Stimulated activated CD4-positive, alpha-beta T cell treated with anti-CD3 and anti-CD28 coated beads, Interleukin-1b, Interleukin-23, amount 100 ng/mL, for 4 hours (primary cell): Measurements from ENCODE around the gene B4GALT7.
A peak's percentile ranks its signal among the peaks of the same experiment; 100 is the strongest.
"Not testable (repeated sequence)": the region's sequence is repeated elsewhere in the genome, so short reads cannot be mapped to it uniquely, and the experiment has no call there.

Experiments
- DNase-seq, 2 donors: peaks; one replicate each; pipeline ENCODE4 v3.0.0-alpha.2; 2020; ENCODE audit warnings: low read depth in 2 of 2

The B4GALT7 gene, protein sequence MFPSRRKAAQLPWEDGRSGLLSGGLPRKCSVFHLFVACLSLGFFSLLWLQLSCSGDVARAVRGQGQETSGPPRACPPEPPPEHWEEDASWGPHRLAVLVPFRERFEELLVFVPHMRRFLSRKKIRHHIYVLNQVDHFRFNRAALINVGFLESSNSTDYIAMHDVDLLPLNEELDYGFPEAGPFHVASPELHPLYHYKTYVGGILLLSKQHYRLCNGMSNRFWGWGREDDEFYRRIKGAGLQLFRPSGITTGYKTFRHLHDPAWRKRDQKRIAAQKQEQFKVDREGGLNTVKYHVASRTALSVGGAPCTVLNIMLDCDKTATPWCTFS

DNA sequence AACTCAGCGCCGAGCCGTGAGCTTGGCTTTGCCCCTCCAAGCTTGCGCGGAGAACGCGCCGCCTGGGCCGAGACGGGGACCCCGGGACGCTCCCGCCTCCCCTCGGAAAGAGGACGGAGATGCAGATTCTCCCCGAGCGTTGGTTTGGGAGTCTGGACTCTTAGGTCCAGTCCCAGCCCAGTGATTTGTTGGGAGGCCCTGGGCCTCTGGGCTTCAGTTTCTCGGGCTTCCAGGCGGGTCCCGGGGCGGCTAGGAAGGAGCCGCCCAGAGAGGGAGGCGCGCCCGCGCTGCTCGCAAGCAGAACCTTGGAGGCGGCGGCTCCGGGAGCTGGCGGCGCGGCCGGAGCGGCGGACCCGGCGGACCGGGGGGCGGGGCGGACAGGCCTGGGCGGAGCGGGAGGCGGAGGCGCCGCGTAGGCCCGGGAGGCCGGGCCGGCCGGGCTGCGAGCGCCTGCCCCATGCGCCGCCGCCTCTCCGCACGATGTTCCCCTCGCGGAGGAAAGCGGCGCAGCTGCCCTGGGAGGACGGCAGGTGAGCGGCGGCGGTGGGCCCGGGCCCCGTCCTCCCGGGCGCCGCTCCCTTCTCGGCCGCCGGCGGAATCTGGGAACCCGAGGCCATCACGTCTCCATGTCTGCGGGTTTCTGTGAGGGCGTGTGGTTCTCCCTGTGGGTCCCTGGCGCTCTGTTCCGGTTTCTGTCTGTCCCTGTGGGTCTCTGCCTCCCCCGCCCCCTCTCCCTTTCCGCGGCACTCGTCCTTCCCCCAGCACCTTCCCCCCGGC lies at the start of gene B4GALT7:
B4GALT7 (plus strand) TSS at position 402 of the 777 bp plus-strand sequence; CDS start at position 481, 79 bp downstream.
- DNase-seq, result peak; percentile 85 to 91

DNA sequence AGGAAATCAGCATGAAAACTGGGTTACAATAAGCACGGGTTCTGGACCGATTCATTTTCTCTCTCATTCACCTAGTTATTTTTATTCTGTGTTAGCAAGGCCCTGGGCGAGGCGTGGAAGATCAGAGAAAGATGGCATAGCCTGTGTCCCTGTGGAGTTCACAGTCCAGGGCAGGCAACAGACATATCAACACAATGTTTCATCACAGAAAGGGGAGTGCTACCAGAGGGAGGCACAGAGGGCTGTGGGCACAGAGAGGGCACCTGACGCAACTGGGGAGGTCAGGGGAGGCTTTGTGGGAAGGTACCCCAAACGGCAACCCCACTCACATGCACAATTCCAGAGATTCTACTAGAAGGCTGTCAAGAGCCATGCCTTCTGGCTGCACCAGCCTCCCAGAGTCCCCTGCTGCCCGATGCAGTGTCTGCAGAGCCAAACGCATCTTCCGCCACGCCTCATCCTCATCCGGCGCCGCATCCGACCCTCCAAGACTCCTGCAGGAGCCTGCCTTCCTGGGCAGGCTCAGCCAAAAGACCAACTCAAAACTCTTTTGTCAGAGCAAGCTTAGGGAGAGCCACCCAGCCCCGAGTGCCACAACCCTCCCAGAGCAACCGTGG lies 47.0 kb upstream of the B4GALT7 start:
- DNase-seq, result no peak

DNA sequence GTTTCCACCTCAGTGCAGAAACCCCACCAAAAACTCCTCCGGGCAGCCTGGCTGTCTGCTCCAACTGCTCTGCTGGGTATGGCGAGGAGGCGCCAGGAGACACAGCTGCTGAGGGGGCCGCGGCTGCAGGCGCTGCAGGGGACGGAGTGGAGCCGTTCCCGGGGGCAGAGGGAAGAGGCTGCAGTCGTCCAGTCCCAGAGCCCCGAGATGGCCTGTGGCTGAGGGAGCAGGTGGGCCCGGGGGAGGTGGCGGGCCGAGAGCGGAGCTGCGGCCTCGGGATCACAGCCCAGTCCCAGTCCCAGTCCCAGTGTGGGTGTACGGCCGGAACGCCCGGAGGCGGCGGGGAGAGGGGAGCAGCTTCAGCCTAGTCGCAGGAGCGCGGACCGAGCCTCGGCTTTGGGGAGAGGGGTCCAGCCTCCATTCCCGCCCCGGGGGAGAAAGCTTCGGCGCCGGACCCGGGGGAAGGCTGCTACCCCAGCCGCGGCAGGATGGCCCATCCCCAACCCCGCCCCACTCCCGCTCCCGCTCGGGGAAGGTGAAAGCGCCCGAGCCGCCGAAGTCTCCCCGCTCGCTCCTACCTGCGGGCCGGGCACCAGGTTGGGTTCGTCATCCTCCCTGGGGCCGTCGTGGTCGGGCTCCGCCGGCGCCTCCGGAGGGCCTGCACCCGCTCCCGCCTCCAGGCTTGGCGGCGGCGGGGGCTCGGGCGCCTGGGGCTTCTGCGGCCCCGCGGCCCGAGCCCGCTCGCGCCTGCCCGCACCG lies 46.1 kb upstream of the B4GALT7 start:
- peak; percentile 14 to 37 for DNase-seq

DNA sequence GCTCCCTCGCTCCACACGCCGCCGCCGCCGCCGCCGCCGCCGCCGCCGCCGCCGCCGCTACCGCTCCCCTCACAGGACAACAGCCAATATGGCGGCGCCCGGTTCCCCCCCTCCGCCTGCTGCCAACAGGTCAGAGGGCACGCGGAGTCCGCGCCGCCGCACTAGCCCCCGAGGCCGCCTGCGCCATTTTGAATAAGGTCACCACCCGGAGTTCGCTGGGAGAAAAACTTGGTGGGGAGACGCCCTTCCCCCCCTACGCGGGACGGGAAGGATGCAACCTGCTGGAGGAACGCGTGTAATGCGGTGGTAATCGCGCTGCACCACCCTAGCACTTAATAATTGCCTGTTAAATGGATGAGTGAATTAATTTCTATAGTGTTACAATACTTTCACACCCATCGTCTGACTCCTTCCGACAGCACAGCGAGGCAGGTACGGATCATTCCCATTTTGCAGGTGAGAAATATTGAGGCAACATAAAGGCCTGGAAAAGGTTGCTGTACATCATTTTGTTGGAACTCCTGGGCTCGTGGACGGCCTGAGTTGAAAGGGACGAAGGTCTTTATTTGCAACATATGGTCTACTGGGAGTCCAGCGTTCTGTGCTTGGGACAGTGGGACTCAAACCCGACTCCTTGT lies 45.3 kb upstream of the B4GALT7 start, which contains the start of gene FAM193B:
FAM193B (minus strand) TSS at position 90 of the 638 bp plus-strand sequence. CDS start 105 bp downstream, outside the sequence.
- peak; percentile 92 for DNase-seq

DNA sequence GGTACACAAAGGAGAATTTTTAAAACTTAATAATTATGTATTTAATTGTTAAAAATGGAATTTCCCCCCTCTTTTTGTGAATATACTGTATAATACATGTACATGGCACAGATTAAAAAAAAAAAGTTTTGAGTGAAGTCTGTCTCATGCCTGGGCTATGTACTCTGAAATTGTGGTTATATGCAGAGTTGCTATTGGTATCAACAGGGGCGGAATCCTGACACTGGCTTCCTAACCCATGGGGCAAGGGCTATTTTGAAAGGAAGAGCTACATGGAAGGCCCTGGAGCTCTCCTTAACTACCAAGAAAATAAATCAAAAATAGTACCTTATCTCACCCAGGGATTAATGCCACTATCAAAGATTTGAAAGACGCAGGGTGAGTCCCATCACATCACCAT lies 44.7 kb upstream of the B4GALT7 start:
- no peak for DNase-seq

DNA sequence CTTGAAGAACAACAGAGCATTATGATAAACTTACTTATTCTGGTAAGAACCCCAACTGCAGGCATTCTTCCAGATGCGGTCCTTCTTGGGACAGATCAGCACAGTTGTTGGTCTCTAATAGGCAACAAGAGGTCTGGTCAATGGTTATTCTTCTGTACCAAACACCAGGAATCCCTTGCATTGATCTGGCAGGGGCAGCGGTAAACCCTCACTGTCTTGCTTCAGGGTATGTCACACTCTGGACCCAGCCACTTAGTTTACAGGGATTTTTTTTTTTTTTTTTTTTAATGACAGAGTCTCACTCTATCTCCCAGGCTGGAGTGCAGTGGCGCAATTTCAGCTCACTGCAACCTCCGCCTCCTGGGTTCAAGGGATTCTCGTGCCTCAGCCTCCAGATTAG lies 44.3 kb upstream of the B4GALT7 start:
- no peak for DNase-seq

DNA sequence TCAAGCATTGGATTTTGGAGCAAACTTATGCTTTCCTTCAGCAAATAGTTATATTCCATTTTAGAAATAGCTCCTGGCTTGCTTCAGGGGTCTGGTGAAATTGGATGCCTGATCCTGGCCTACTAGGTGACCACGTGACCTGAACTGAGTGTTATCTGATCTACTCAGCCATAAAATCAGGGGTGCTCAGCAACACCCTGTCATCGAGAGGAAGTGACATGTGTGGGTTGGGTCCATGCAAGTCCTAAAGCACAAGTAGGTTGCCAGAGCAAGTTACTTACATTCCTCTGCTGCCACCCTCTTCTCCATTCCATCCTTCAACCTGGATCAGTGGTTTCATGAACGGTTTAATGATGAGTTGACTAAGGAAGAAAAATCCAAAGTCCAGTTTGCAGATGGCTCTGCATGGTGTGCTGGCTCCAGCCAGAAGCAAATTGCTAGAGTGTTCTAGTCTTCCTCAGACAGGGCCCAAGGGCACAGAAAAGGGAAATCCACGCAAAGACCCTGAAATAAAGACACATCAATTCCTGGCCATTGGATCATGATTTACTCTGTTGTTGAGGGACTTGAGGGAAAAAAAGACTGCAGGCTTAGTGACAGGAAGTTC lies 42.8 kb upstream of the B4GALT7 start:
- DNase-seq, result no peak

DNA sequence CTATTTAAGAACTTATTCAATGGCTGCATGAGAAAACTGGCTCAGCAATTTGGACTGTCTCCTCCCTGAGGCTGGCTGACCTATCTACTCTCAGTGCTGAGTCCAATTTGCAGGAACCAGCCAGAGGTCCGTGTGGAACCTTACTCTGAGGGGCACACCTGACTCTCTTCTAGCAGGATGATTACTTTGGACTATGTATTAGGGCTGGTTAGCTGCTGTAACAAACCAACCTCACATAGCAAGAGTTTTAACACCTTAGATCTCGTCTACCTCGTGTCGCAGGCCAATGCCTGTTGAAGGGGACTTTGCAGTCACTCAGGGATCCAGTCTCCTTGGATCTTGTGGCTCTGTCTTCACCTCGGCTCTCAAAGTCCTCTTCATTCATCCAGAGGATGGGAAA lies 42.1 kb upstream of the B4GALT7 start:
- DNase-seq, result no peak

DNA sequence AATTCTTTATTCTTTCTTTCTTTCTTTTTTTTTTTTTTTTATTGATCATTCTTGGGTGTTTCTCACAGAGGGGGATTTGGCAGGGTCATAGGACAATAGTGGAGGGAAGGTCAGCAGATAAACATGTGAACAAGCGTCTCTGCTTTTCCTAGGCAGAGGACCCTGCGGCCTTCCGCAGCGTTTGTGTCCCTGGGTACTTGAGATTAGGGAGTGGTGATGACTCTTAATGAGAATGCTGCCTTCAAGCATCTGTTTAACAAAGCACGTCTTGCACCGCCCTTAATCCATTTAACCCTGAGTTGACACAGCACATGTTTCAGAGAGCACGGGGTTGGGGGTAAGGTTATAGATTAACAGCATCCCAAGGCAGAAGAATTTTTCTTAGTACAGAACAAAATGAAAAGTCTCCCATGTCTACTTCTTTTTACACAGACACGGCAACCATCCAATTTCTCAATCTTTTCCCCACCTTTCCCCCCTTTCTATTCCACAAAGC lies 40.4 kb upstream of the B4GALT7 start:
- not testable (repeated sequence) for DNase-seq

DNA sequence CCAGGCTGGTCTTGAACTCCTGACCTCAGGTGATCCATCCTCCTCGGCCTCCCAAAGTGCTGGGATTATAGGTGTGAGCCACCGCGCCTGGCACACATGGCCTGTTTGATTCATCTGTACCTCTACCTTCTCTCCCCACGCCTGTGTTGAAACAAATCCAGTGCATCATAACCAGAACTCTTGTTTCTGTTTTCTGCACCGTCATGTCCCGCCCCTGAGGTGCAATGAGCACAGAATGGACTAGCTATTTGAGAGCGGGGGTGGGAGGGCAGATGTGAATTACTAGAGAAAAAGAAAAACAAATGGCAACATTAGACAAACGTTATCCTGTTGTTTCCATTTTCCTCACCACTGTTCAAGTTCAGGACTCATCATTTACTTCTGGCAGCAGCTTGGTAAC lies 34.9 kb upstream of the B4GALT7 start:
- no peak for DNase-seq

DNA sequence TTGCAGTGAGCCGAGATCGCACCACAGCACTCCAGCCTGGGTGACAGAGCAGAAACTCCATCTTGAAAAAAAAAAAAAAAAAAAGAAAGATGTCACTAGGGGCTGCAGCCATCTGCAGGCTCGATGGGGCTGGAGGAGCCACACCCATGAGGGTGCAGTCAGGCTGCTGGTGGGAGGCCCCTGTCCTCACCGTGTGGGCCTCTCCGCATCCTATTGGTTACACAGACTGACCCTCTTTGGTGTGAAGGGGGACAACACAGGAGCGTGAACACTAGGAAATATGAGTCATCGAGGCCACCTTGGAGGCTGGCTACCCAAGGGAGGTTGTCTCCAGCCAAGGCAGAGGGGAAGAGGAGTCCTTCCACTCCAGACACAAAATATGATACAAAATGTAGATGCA lies 31.6 kb upstream of the B4GALT7 start:
- DNase-seq, result no peak

DNA sequence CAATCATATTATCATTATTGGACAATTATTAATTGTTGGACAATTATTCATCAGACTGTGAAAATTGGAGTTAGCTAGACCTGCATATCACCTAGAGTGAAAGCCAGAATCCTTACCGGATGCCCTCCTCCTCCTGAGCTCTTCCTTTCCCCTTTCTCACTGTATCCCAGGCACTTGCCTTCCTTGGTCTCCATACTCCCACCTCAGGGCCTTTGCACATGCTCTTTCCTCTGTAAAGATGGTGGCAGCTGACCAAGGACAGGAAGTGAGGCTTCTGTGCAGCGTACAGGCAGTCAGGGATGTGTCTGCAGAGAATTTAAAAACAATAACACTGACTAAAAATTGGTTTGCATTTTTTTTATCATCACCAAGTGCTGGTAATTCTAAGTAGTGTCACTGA lies 30.0 kb upstream of the B4GALT7 start:
- DNase-seq, result no peak

DNA sequence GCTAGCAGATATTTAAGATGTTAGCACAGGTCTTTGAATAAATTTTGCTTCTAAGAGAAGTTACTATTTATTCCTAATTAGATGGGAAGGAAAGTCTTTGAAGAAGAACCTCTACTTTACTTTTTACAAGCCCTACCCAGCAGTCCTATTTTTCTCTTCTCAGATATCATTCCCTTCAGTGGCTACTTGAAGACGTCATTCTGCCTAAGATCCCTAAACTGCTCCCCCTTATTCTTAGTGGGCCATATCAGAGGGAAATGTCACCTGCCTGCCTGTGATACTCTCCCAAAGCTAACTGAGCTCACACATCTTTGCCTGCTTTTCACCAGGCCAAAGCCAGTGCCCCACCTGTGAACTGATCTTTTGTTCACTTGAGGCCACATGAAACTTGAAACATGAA lies 24.4 kb upstream of the B4GALT7 start:
- DNase-seq, result no peak

DNA sequence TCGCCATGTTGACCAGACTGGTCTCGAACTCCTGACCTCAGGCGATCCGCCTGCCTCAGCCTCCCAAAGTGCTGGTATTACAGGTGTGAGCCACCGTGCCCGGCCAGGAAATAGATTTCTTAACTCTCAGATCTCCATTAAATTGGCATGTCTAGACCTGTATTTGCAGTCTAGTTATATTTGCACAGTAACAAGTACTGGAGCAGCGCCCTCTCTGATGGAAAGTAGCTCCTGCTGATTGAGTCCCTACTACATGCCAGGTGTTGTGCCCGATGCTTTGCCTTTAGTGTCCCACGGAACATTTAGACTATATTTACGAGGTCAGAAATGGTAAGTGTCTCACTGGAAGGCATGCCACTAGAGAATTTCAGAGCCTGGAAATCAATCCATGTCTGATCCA lies 23.8 kb upstream of the B4GALT7 start:
- no peak for DNase-seq

DNA sequence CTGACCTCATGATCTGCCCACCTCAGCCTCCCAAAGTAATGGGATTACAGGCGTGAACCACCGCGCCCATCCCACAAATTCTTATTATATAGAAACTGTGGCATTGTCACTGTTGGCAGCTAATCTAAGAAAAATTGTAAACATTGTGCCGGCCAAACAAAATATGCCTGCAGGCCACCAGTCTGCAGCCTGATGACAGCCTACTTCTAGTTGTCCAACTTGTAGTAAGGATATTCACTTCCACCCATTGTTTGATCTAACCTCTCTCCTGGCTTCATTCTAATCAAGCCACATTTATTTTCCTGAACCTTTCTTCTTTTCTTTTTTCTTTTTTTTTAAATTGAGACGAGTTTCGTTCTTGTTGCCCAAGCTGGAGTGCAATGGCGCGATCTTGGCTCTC lies 21.6 kb upstream of the B4GALT7 start:
- DNase-seq, result no peak

DNA sequence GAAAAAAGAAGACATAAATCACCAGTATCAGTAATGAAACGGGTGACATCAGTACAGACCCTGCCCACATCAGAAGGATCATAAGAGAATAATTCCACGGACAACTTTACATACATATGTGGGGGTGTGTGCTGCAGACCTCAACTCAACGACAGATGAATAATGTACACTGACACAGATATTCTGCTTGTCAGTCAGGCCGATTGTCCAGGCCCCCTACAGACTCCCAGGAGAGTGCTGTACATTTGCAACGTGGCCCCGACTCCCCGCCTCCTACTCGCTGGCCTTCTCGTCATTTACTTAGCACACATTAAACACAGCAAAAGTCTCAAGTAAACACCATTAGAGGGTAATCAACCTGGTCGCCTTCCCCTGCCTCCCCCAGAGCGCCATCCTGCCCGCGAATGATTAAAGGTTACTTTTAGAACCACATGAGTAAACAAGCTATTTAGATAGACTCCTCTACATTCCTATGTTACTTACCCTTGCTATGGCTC lies 11.5 kb upstream of the B4GALT7 start:
- no peak for DNase-seq

DNA sequence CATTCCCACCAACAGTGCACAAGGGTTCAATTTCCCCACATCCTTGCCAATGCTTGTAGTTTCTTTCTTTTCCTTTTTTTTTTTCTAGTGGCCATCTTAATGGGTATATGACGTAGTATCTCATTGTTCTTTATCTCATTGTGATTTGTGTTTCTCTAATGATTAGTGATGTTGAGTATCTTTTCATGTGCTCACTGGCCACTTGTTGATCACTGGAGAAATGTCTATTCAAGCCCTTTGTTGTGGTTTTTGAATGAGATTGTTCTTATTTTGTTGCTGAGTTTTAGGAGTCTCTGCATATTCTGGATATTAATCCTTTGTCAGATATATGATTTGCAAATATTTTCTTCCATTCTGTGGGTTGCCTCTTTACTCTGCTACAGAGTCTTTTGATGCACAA lies 9.5 kb upstream of the B4GALT7 start:
- DNase-seq, result no peak

DNA sequence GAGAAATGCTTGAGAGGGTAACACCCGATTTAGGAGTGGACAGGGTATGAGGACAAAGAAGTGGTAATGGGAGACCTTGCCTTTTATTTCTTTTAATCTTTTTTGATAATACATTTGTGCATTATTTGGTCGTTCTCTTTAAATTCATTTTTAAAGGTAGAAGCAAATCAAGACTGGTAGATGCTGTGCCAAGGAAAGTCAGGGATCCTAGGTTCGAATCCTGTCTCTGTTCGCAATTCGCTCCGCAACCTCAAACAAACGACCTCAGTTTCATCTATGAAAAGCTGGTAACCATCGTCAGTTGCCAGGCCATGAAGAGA lies 8.3 kb upstream of the B4GALT7 start:
- DNase-seq, result no peak

DNA sequence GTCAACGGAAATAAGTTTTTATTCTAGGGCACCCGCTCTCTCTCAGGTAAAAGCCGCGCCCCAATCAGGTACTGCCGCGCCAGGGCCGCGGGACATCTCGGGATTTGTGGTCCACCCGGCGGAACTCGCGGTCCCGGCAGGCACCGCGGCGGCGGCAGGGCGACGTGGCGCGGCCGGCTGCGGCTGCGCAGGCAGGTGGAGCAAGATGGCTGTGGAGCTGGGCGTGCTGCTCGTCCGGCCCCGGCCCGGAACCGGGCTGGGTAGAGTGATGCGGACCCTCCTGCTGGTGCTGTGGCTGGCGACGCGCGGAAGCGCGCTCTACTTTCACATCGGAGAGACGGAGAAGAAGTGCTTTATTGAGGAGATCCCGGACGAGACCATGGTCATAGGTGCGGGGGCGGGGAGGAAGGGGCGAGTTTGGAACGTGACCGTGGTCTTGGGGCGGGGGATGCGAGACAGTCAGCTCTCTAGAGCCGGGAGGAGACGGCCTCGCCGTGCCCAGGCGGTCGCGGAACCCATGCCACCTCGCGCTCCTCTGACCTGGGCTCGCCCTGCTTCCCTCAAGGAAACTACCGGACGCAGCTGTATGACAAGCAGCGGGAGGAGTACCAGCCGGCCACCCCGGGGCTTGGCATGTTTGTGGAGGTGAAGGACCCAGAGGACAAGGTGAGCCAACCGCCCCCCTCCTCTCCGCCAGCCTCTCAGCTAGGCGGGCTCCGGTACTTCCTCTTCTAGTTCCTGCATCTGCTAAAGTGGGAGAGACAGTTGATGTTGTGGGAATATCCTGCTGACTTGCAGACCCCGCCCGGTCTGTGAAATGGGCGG lies 7.7 kb upstream of the B4GALT7 start, which contains the start of gene TMED9:
TMED9 (plus strand) TSS at position 194 of the 825 bp plus-strand sequence; CDS start at position 206, 12 bp downstream.
- DNase-seq, result peak; percentile 81 to 82

DNA sequence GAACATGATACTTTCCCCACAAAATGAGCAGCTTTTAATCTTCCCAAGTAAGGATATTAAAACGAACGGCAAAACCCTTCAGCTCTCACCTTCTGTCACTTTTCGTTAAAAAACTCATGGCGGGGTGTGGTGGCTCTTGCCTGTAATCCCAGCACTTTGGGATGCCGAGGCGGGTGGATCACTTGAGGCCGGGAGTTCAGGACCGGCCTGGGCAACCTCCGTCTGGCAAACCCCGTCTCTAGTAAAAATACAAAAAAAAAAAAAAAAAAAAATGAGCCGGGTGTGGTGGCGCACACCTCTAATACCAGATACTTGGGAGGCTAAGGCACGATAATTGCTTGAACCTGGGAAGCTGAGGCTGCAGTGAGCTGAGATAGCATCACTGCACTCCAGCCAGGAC lies 7.0 kb upstream of the B4GALT7 start:
- DNase-seq, result no peak
